VCaP (cell line): Measurements from ENCODE around the gene GLOD4.

Source experiments
- H3K27ac ChIP-seq: fragments of 450-650 bp; 2 replicates; pipeline ENCODE4 v1.5.1; 2017
- CTCF ChIP-seq: fragments of 450-650 bp; conservative IDR thresholded peaks from 2 replicates; pipeline ENCODE4 v1.5.1; 2017; ENCODE audit warnings: mild to moderate bottlenecking, moderate library complexity

The GLOD4 gene

DNA sequence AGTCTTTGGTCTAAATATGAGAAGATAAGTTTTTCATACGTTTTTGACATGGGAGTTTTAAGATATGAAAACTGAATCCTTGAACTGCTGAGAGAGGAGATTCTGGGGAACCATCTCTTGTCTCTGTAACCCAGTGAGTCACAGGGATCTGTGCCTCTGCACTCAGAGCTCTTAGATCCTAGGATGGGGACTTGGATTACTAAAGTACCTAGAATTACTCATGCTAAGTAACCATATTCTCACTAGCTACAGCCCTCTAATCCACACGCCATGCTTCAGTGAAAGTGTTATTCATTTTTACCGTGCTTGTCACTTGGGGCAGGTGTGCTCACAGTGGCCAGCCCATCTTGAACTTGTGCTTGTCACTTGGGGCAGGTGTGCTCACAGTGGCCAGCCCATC lies 2.1 kb upstream of the GLOD4 start:
- no peak for TF ChIP-seq CTCF
- no peak overlapping the region for H3K27ac ChIP-seq

DNA sequence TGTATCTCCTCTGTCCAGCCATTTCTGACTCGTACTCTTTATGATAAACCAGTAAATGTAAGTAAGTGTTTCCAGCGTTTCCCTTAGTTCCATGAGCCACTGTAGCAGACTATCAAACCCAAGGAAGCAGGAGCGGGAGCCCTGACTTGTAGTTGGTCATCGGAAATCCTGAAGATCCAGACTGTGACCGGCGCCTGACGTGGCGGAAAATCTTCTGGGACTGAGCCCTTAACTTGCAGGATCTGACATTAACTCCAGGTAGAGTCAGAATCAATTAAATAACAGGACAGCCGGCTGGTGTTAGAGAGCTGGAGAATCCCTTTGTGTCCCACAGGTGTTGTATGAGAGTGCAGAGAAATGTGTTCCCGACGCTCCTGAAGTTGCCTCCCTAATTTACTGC lies 4.0 kb downstream of the GLOD4 start:
- no peak overlapping the region for H3K27ac ChIP-seq
- TF ChIP-seq CTCF = no peak

DNA sequence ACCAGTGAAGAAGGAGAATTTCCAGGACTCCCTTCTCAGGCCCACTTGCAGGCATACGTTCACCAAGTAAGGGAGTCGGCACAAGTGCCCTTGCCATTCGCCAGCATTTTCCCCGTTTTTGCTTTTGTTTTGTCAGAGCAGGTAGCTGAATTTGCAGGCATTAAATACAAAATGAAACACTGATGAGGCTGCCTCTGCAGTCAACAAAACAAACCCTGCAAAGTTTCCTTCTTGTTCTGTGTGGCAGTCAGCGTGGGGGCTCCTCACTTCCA lies 7.8 kb downstream of the GLOD4 start:
- H3K27ac ChIP-seq = no peak overlapping the region
- no peak for TF ChIP-seq CTCF

GRCh38 chr17:773467-774312 lies 8.4 kb downstream of the GLOD4 start:
- no peak overlapping the region for H3K27ac ChIP-seq
- TF ChIP-seq CTCF = no peak

GRCh38 chr17:773016-773415 lies 9.1 kb downstream of the GLOD4 start:
- no peak for TF ChIP-seq CTCF
- no peak overlapping the region for H3K27ac ChIP-seq

DNA sequence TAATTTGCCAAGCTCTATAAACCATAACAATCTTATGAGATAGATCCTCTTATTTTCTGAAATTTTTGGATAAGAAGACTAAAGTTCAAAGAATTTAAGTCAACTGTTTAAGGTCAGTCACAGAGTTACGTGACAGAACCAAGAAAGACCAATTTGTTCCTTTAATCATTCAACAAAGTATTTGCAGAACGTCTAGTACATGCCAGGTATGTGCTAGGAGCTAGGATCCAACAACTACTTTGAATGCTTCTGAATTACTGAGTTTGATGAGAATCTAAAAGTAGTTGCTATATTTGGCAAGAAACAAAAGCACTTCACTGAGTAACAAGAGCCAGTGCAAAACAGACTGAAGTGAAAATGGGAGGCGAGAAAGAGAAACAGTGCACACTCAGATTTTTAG lies 15.0 kb downstream of the GLOD4 start:
- no peak overlapping the region for H3K27ac ChIP-seq
- no peak for TF ChIP-seq CTCF

- peak overlapping the region; percentile 82 for H3K27ac ChIP-seq
- no peak for TF ChIP-seq CTCF
Measured at GRCh38 chr17:760371-760770, 21.7 kb downstream of the GLOD4 start.
